GM12891 (cell line): ENCODE results near the gene CD151.

Experiments
- DNase-seq: peaks from one replicate; pipeline ENCODE4 v3.0.0; 2011; ENCODE audit warnings: low spot score; ENCODE audit not compliant: insufficient read length
- FAIRE-seq: peaks from 2 replicates; lab custom pipeline; 2011; peaks lifted over from hg19 to GRCh38; lab: Jason Lieb, UNC
- PAX5 ChIP-seq: IDR thresholded peaks from 2 replicates; pipeline ENCODE4 v1.6.1; 2011; ENCODE audit warnings: low read length, moderate library complexity, mild to moderate bottlenecking; ENCODE audit not compliant: insufficient read depth, severe bottlenecking
- POLR2A ChIP-seq: IDR thresholded peaks from 2 replicates; pipeline ENCODE4 v1.6.1; 2011; ENCODE audit warnings: low read depth, low read length, control low read depth
- POLR2AphosphoS5 ChIP-seq: IDR thresholded peaks from 2 replicates; pipeline ENCODE4 v1.6.1; 2011; ENCODE audit warnings: low read depth, low read length, control low read depth
- POU2F2 ChIP-seq: IDR thresholded peaks from 2 replicates; pipeline ENCODE4 v1.6.1; 2011; ENCODE audit warnings: low read depth, mild to moderate bottlenecking, control low read depth, low read length, moderate library complexity
- SPI1 ChIP-seq: IDR thresholded peaks from 2 replicates; pipeline ENCODE4 v1.6.1; 2011; ENCODE audit warnings: low read depth, low read length, control low read depth
- TAF1 ChIP-seq: IDR thresholded peaks from 2 replicates; pipeline ENCODE4 v1.6.1; 2011; ENCODE audit warnings: low read depth, low read length, control low read depth

Gene CD151

DNA sequence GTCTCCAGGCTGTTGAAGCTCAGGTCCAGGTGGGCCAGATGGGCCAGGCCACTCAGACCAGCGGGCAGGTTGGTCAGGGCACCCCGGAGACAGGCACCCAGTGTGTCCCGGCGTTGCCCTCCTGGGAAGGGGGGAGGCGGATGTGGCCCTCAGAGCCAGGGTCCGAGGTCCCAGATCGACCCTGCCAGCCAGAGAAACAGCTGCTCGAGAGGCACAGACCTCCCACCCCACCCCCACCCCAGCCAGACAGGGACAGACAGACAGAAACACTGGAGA, 29.3 kb upstream of the CD151 start:
- TF ChIP-seq POLR2AphosphoS5 (no peak), TAF1 (no peak), POLR2A (no peak), PAX5 (no peak), SPI1 (no peak), POU2F2 (no peak)
- DNase-seq (no peak), FAIRE-seq (no peak)

DNA sequence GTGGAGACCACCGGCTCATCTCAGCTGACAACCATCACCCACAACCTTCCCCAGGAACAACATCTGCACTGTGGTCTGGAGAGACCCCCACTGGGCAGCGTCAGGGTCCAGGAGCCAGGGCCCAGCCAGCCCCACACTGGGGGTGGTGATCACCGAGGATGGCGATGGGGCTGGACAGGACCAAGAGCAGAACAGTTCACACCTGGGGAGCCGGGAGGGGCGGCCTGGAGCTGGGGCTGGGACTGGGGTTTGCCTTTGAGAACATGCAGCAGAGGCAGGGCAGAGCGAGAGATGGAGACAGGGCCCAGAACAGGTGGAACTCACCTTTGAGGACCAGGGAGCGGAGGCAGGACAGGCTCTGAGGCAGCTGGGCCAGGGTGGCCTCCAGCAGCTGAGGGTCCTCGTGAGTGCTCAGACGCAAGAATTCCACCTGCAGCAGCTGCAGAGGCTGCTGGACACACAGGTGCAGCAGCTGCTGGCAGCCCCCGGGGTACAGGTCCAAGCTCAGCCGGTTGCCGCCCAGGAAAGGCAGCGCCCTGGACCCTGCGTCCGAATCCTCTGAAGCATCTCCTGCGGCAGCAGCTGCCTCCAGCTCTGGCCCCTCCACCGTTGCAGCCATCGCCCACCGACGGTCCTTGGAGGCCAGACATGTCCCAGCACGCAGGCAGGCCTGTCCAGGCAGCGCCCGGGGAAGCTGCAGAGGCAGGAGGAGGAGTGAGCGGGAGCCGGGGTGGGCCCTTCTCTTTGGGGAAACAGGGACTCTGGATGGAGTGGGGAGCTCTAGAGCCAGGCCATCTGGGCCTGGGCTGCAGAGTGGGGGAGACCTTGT, 28.8 kb upstream of the CD151 start:
- TF ChIP-seq POU2F2 (no peak), PAX5 (no peak), TAF1 (no peak), POLR2AphosphoS5 (no peak), POLR2A (no peak), SPI1 (no peak)
- FAIRE-seq, result peak; percentile 55
- no peak for DNase-seq

GRCh38 chr11:804599-804964, 28.2 kb upstream of the CD151 start:
- DNase-seq, result no peak
- no peak for FAIRE-seq
- TF ChIP-seq SPI1, result no peak
- TF ChIP-seq POU2F2, result no peak
- no peak for TF ChIP-seq POLR2A
- no peak for TF ChIP-seq PAX5
- no peak for TF ChIP-seq TAF1
- no peak for TF ChIP-seq POLR2AphosphoS5

DNA sequence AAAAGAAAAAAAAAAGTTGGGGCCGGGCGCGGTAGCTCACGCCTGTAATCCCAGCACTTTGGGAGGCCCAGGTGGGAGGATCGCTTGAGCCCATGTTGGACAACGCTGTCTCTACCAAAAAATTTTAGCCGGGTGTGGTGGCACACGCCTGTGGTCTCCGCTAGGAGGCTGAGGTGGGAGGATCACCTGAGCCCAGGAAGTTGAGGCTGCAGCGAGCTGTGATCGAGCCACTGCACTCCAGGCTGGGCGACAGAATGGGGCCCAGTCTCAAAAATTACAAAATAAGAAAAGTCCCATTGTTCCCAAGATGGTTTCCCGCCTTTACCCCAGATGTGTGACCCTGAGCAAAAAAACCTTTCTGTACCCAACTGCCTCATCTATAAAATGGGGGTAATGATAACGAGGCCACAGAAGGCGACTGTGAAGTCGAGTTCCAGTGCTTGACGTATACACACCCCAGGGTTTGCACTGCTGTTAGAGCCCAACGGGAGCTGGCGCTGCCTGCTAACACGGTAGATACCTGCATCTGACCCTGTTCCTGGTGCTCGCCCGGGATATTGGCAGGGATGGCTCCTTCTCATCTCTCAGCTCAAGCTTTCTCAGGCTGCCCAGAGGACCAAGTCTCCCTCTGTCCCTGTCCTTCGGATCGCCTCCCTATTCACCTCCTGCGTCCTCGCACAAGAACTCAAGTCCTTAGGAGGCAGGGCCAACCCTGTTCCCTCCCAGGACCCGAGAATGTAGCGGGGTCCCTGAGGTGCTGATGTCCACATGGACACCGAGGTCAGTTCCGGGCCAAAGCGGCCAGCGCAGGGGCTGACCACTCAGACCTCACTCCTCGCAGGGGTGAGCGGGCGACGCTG, 24.1 kb upstream of the CD151 start:
- DNase-seq (no peak), FAIRE-seq (peak; percentile 35)

DNA sequence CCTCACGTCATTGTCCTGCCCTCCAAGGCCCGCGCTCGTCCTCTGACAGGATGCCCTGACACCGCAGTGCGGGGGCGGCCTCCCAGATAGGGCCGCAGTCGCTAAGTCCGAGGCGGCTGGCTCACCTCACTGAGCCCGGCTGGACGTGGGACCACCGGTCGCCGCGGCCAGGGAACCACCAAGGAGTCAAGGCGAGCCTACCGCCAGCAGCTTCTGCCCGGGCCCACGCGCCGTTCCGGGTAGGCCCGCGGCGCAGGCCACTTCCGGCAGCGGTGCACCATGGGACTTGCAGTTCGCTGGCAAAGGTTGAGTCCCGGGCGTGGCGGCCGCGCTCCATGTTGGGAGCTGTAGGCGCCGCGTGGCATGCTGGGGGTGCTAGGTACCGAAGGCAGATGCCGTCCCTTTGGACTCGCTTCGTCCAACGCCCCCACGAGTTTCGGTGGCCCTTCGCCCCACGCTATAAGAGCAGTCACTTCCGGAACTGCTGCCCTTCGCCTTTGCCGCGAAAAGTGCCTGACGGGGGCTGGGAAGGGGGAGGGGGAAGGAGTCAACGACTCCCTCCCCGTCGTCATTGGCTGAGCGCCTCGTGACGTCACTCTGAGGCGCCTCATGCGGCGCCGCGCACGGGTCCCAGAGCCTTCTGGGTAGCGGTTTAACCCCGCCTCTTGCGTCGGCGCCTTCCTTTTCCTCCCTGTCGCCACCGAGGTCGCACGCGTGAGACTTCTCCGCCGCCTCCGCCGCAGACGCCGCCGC, 23.3 kb upstream of the CD151 start, which contains the start of gene RPLP2:
Gene RPLP2, plus strand, starts transcription at position 681 of the 753 bp plus-strand sequence. CDS start 268 bp downstream, outside the sequence.
- TF ChIP-seq TAF1 (peak; percentile 97), POLR2AphosphoS5 (peak; percentile 94), POU2F2 (peak; percentile 42; the same call in 1 of the 2 replicates), POLR2A (peak; percentile 92), SPI1 (no peak), PAX5 (peak; percentile 21)
- peak; percentile 100 for FAIRE-seq

More for the DNA sequence above, 24.1 kb upstream of the CD151 start:
- no peak for TF ChIP-seq TAF1
- TF ChIP-seq SPI1, result no peak
- TF ChIP-seq PAX5, result no peak
- TF ChIP-seq POLR2A, result no peak
- no peak for TF ChIP-seq POLR2AphosphoS5
- TF ChIP-seq POU2F2, result no peak

DNA sequence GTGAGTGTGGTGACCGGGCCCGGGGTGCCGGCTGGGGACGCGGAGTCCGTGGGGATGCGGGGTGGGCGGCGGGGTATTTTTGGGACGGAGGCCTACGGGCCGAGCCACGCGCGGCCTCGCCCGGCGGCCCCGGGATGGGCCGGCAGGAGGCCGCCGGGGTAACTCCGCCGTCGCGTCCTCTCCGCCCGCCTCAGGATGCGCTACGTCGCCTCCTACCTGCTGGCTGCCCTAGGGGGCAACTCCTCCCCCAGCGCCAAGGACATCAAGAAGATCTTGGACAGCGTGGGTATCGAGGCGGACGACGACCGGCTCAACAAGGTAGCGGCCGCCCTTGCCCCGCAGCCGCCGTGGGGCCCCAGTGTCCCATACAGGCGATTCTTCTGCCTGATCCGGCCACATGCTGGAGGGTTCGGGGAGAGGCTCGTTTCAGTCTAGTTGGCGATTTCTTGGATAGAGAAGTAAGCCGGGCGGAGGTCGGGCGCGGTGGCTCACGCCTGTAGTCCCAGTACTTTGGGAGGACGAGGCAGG, 22.6 kb upstream of the CD151 start:
- no peak for DNase-seq
- TF ChIP-seq POU2F2 (no peak), SPI1 (no peak), PAX5 (no peak), POLR2A (no peak), TAF1 (no peak), POLR2AphosphoS5 (no peak)
- FAIRE-seq, result no peak

More for the DNA sequence above, 23.3 kb upstream of the CD151 start, which contains the start of gene RPLP2:
- DNase-seq, result peak; percentile 99

- TF ChIP-seq PAX5 (no peak), TAF1 (no peak), POLR2AphosphoS5 (peak; percentile 18), SPI1 (no peak), POU2F2 (no peak)
- FAIRE-seq (peak; percentile 80), DNase-seq (no peak)
Observed at GRCh38 chr11:811446-812245, 21.1 kb upstream of the CD151 start.

GRCh38 chr11:812390-812789, 20.4 kb upstream of the CD151 start:
- TF ChIP-seq PAX5 (no peak), POU2F2 (no peak), SPI1 (no peak), POLR2AphosphoS5 (peak; percentile 43; the same call in 1 of the 2 replicates)

More at GRCh38 chr11:812390-812789, 20.4 kb upstream of the CD151 start:
- FAIRE-seq, result no peak
- no peak for DNase-seq
